Measurements from ENCODE around the gene MLYCD. TPM values are rescaled to one million over a fixed set of nuclear protein-coding genes. Genes with fewer than 3 reads are reported as not detected.
A peak's percentile ranks its signal among the peaks of the same experiment; 100 is the strongest.

MLYCD gene
- total RNA-seq, 4 donors from 2014 or later: 4.5 to 16.6 (median 6.7) TPM

GRCh38 chr16:83895243-83895642 is 3.7 kb upstream of the MLYCD start:
- no peaks in the 10 kb centered on the region for H3K4me1 ChIP-seq
- H3K9me3 ChIP-seq: no peaks in the 10 kb centered on the region
- H3K27ac ChIP-seq: no peak overlapping the region
- TF ChIP-seq, protein P1, sequence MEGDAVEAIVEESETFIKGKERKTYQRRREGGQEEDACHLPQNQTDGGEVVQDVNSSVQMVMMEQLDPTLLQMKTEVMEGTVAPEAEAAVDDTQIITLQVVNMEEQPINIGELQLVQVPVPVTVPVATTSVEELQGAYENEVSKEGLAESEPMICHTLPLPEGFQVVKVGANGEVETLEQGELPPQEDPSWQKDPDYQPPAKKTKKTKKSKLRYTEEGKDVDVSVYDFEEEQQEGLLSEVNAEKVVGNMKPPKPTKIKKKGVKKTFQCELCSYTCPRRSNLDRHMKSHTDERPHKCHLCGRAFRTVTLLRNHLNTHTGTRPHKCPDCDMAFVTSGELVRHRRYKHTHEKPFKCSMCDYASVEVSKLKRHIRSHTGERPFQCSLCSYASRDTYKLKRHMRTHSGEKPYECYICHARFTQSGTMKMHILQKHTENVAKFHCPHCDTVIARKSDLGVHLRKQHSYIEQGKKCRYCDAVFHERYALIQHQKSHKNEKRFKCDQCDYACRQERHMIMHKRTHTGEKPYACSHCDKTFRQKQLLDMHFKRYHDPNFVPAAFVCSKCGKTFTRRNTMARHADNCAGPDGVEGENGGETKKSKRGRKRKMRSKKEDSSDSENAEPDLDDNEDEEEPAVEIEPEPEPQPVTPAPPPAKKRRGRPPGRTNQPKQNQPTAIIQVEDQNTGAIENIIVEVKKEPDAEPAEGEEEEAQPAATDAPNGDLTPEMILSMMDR (IDR thresholded peaks at IDR 0.05): no peak
- no peak for TF ChIP-seq POLR2A (IDR thresholded peaks at IDR 0.05)
- no peaks in the 10 kb centered on the region for H3K36me3 ChIP-seq
- no peak for DNase-seq
- no peak overlapping the region for H3K4me3 ChIP-seq
- no peaks in the 10 kb centered on the region for H3K27me3 ChIP-seq
- intact Hi-C loops (cut with DNase I; ENCODE audit: low total_unique reads): no loop called here

- H3K9me3 ChIP-seq: no peaks in the 10 kb centered on the region
- no peaks in the 10 kb centered on the region for H3K4me1 ChIP-seq
- no peaks in the 10 kb centered on the region for H3K36me3 ChIP-seq
- H3K27me3 ChIP-seq: no peaks in the 10 kb centered on the region
- intact Hi-C loops (cut with DNase I; ENCODE audit: low total_unique reads): no loop called here
- TF ChIP-seq POLR2A (IDR thresholded peaks at IDR 0.05): no peak
- TF ChIP-seq, protein P1 (IDR thresholded peaks at IDR 0.05): no peak
- H3K27ac ChIP-seq: no peak overlapping the region
- DNase-seq: no peak
- no peak overlapping the region for H3K4me3 ChIP-seq
These were observed 3.0 kb upstream of the MLYCD start for GRCh38 chr16:83895942-83896341.

- Histone ChIP-seq H3K9me3 (no peaks in the 10 kb centered on the region), H3K36me3 (no peaks in the 10 kb centered on the region), H3K27me3 (no peaks in the 10 kb centered on the region), H3K4me1 (peaks cover 0 to 3% of the 10 kb centered on the region in 2 donors), H3K4me3 (peak overlapping the region; percentile 43 to 76), H3K27ac (peak overlapping the region; percentile 79 to 95)
- DNase-seq: peak in 1 of 2 donors; percentile 27
- TF ChIP-seq POLR2A (IDR thresholded peaks at IDR 0.05): no peak
- TF ChIP-seq, protein P1 (IDR thresholded peaks at IDR 0.05): no peak
- intact Hi-C loops (cut with DNase I; ENCODE audit: low total_unique reads): no loop called here
These were observed 470 bp downstream of the MLYCD start for GRCh38 chr16:83899272-83899897.

- Histone ChIP-seq H3K27ac (peak overlapping the region; percentile 79 to 95), H3K36me3 (no peaks in the 10 kb centered on the region), H3K4me3 (peak overlapping the region; percentile 43 to 76), H3K4me1 (peaks cover 0 to 3% of the 10 kb centered on the region in 2 donors), H3K9me3 (no peaks in the 10 kb centered on the region), H3K27me3 (no peaks in the 10 kb centered on the region)
- intact Hi-C loops (cut with DNase I; ENCODE audit: low total_unique reads): no loop called here
- DNase-seq: no peak
- TF ChIP-seq, protein P1 (IDR thresholded peaks at IDR 0.05): no peak
- TF ChIP-seq POLR2A (IDR thresholded peaks at IDR 0.05): no peak
These were observed 1.1 kb downstream of the MLYCD start for GRCh38 chr16:83899978-83900377.

DNA sequence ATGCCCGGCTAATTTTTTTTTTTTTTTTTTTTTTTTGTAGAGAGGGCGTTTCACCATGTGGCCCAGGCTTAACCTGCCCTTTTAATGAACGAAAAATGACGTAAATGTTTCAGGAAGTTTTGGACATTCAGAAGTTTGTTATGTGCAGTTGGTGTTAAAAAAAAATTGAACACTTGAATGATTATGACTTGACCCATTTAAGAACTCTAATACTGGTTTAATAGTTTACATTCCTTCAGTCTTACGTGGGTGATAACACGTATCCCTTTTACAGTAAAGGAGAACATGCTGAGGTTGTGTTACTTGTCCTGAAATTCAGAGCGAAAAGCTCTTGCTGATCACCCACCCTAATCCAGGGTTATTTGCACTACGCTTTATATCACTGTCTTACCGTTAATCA is 1.7 kb downstream of the MLYCD start:
- H3K4me1 ChIP-seq: peaks cover 0 to 3% of the 10 kb centered on the region in 2 donors
- H3K27me3 ChIP-seq: no peaks in the 10 kb centered on the region
- no peak overlapping the region for H3K4me3 ChIP-seq
- no peaks in the 10 kb centered on the region for H3K36me3 ChIP-seq
- intact Hi-C loops (cut with DNase I; ENCODE audit: low total_unique reads): no loop called here
- no peak for TF ChIP-seq POLR2A (IDR thresholded peaks at IDR 0.05)
- TF ChIP-seq, protein P1 (IDR thresholded peaks at IDR 0.05): no peak
- DNase-seq: no peak
- H3K27ac ChIP-seq: no peak overlapping the region
- no peaks in the 10 kb centered on the region for H3K9me3 ChIP-seq

Data from uterus (tissue), 4 donors.